Skin of body (tissue), 2 donors: Measurements from ENCODE around the gene COMMD3. TPM values are rescaled to one million over a fixed set of nuclear protein-coding genes. Genes with fewer than 3 reads are reported as not detected.
"Not testable (repeated sequence)": the region's sequence is repeated elsewhere in the genome, so short reads cannot be mapped to it uniquely, and the experiment has no call there.

Source experiments
- DNase-seq: peaks from one replicate; lab custom pipeline; 2025; lab: John Stamatoyannopoulos, UW
- total RNA-seq: library from RNA; depleted of rRNA; stranded (reverse); fragments of >200 nt; gene quantifications from one replicate; pipeline ENCODE4 v1.2.3, GENCODE V29; 2014

COMMD3 gene
- 56.7 TPM for total RNA-seq

DNA sequence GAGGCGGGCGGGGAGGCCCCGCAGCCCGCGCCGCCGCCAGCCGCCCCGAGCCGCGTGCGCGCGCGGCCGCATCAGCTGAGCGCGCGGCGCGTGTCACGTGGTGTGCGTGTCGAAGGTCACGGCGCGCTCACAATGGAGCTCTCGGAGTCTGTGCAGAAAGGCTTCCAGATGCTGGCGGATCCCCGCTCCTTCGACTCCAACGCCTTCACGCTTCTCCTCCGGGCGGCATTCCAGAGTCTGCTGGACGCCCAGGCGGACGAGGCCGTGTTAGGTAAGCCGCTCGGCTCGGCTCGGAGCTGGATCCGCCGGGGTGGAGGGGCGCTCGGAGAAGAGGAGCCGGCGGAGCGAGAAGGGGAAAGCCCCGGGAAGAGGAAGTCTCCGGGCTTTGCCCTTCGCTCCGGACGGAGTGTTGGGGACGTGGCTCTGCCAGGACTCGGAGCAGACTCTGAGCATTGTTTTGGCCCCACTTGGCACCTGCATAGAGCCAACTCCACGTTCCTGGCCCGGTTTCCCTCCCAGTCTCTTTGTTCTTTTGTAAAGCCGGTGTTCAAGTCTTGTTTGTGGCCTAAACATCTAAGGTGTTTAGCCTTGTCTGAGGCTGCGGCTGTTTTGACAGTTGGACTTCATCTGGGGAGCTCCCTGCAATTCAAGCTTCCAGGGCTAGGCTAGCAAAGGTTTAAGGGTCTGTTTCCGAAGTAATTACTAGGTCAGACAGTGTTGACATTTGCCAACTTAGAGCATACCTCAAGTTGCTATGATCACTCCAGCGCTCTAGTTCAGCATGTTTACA is at the start of gene COMMD3:
TSS of gene COMMD3 (plus strand) at position 103 of the 790 bp plus-strand sequence. CDS start at position 133, 30 bp downstream.
- peak; percentile 89 for DNase-seq

DNA sequence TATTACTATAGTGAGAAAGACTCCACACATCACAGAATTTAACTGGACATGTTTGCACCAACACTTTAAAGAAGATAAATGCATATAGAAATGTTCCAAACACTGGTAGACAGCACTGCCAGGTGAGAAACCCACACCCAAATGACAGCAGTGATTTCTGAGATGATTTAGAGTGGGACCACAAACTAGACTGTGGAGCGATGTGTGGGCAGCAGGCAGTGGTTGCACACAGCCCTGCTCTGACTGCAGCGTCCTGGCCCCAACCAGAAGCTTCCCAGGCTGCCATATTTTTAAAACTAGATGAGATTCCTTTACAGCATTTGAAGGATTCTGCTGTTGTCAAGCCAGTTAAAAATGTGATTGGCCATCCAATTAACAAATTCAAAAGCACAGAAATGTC is 47.7 kb upstream of the COMMD3 start:
- no peak for DNase-seq

DNA sequence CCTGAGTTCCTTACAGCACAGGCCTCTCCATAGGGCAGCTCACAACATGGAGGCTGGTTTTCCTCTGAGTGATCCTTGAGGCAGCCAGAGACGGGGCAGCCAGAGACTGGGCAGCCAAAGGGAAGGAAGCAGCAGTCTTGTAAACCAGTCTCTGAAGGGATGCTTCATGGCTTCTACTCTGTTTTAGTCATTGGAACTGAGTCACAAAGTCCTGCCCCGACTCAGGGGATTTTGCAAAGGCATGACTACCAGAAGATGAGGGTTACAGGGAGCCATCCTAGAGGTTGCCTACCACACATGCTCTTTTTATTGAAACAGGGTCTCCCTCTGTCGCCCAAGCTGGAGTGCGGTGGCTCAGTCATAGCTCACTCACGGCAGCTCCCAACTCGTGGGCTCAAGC is 44.4 kb upstream of the COMMD3 start:
- no peak for DNase-seq

DNA sequence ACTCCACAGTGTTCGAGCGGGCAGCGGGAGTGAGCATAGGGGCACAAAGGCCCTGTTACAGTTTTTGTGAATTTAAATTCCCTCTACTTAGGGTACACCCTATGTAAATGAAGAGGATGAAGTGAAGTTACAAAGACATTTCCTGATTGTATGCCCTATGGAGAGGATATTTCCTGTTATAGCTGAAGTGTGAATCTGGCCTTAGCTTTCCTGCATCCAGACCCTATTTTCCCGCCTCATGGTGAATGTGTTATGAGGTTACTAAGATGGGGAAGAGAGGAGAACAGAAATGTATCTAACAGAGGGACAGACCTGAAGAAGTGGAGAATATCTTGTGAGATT is 37.8 kb upstream of the COMMD3 start:
- DNase-seq = no peak

DNA sequence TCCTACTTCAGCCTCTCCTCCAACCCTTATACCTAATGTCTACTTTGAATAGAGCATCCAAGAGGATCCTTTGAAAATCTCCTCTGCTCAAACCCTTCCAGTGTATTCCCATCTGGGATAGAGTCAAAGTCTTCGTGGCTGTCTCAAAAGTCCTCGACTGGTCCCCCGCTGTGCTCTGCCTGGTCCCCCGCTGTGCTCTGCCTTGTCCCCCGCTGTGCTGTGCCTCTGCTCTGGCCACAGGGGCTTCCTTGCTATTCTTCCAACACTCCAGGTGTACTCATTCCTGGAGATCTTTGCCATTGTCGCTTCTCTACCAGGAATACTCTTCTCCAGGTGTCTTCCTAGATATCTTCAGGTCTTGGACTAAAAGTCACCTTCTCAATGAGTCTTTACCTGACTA is 36.1 kb upstream of the COMMD3 start:
- DNase-seq = no peak

DNA sequence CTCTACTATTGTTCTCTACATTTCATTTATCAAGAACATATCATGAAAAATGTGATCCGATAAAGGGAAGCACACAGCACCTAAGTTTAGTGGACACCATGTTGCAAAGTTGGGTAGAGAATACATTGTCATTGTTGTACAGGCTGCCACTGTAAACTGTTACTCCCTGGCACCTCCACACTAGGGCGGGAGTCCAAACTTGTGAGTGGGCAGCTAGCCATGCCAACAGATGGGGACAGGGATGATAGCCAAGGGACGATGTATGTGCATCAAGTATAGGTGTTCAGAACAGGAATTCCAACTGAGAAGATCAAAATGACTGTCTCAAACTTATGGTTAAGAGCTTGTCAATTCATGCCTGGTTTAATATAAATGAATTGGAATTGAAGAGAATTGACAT is 31.1 kb upstream of the COMMD3 start:
- DNase-seq = no peak

DNA sequence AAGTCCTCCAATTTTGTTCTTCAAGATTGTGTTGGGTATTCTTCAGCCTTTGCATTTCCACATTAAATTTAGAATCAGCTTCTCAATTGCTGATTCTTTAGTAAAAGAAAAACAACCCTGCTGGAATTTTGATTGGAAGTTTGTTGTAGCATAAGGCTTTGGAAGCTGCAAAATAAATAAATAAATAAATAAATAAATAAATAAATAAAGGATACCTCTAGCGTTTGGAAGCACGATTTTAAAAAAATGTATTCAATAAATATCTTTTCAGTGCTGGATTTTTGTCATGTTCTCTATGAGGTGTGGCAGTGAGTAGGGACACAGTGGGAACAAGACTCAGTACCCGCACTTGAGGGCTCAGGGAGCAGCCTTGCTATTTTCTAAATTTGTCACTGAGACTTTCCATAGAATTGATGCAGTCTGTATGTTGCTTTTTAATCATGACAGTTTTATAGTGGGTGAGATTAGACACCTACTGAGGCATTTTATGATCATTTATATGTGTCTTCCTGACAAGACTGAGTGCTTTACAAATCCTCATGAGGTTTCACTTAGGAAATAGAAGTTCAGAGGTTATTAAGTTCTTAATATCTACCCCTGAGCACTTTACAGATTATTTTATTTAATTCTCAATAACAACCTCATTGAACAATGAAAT is 22.3 kb upstream of the COMMD3 start:
- DNase-seq = no peak

DNA sequence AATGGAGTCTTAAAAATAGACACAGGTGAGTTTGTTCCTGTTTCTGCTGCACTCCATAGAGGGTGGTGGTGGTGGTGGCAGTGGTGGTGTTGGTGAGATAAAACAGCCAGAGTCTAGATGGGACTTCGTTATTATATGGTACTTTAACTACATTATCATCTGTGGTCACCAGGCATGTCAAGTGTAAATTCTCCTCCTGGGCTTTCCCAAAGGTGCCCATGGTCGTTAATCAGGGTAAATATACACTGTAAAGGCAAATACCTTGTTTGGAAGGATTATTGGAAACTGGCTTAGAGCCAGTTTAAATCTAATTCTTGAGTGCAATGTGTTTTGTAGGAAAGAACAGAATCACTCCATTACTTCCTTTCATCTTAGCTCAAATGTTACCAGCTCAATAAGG is 21.5 kb upstream of the COMMD3 start:
- DNase-seq = no peak

DNA sequence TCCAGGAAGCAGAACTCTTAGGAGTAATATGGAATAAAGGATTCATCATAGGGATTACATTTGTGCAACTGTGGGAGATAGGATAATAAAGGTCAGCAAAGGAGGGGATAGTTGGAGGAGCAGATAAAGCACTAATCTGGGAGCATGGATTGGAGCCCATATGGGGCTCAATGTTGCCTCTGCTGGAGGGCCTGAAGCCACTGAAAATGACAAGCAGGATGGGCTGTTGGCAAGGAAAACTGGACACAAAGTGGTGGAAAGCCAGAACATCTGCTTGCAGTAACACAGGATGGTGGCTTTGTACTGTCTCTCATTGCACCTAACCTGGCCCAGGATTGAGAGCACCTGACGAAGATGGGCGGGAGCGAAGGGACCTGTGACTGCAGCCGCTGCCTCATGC is 15.0 kb upstream of the COMMD3 start:
- DNase-seq = no peak

DNA sequence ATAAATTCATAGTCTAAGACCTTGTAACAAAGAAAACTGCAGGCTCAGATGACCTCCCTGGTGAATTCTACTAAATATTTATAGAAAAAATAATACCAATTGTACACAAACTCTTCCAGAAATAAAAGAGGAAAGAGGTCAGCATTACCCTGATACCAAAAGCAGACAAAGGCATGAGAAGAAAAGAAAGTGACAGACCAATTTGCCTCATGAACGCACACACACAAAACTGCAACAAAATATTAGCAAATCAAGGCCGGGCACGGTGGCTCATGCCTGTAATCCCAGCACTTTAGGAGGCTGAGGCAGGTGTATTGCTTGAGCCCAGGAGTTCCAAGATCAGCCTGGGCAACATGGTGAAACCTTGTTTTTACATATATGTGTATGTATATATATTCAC is 12.7 kb upstream of the COMMD3 start:
- DNase-seq = no peak

DNA sequence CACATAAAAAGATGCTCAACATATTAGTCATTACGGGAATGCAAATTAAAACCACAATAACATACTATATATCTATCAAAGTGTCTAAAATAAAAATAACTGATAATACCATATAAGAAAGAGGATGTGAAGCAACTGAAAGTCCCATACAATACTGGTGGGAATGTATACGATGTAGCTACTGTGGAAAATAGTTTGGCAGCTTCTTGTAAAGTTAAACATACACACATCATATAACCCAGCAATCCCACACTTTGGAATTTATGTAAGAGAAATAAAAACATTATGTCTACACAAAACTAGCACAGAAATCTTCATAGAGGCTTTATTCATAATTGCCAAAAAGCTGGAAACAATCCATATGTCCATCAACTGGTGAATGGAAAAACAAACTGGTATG is 10.5 kb upstream of the COMMD3 start:
- no peak for DNase-seq

DNA sequence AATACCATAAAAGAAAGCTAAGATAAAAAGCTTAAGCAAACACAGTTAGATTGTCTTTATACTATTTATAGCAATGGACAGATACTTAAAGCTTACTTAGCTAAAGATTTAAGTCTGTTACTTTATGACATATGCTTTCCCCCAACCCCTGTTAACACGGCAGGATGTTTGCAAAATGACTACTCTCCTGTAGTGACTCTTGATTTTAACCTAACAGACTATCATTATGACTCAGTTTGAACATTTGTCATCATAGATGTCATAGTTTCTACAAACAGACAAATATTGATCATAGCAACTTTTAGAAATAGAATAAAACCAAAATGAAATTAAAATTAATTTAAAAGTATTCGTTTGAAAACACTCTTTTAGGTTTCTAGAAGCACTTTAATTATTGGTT is 7.8 kb upstream of the COMMD3 start:
- no peak for DNase-seq

DNA sequence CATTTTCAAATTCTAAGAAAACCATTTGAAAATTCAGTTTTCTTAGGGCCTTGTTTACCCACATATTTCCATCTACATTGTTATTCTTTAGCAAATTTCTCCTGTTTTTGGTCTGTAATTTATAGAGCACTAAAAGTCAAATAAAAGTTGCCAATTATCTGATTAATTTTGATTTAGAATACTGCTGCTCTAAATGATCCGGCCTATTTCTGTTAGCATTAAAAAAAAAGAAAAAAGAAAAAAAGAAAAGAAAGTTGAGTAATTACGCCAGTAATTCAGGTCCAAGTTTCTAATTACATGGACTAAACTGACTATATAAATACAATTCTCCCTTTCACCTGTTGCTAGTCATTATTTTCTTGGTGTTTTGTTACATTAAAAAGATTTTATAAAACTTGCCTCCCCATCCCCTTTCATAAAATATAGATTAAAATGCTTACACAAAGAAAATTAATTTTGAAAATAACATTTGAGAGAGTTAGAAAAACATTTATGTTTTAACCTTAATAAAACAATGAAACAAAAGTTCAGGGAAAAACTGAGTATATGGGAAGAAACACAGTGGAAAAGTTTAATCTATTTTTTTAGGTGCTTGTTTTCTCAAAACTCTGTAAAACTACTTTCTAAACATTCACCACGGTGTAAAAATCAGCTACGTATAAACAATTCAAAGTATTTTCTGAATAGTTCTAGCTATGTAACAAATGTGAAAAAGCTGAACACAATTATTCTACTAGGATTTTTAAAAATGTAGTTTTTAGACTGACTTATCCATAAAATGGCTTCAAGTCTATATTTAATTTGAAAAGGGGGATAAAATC is 6.8 kb upstream of the COMMD3 start:
- DNase-seq = no peak

DNA sequence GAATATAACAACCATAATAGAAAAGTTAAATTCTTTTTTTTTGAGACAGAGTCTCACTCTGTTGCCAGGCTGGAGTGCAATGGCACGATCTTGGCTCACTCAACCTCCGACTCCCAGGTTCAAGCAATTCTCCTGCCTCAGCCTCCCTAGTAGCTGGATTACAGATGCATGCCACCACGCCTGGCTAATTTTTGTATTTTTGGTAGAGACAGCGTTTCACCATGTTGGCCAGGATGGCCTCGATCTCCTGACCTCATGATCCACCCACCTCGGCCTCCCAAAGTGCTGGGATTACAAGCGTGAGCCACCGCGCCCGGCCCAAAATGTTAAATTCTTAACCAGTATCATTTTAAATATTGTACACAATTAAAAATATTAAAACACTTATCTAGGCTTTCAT is 6.2 kb upstream of the COMMD3 start:
- DNase-seq = not testable (repeated sequence)

DNA sequence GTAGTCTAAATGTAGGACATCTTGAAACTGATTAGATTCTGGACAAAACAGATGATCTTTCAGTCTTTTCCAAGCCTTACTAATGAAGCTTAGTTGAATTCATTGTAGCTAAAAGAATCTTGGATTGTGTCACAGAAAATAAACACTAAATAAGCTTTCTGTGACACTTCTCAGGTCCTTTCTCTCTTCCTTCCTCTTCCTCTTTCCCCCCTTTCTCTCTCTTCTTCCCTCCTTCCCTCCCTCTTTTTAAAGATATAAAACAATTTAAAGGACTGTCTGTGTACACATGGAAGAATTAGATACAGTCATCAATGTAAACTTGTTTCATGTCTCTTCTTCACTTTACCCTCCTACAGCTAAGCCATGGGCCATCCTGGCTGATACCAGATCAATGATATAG is 5.3 kb upstream of the COMMD3 start:
- no peak for DNase-seq

DNA sequence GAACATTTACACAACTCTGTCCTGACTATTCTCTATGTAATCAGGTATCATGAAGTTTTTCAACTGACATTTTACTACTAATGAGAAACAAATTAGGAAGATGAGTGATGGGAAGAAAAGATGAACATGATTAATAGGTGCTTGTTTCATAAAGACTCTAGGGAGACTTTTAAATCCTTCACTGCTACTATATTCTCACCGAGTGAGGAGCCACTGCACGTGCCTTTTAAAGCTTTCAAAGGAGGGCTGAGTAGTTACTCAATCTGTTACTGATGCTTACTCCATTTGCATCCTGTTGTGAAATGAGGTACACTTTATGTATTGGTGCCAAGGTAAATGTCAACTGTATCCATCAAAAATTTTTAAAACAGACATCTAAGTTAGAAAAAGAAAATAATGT is 1.3 kb upstream of the COMMD3 start:
- DNase-seq = no peak

DNA sequence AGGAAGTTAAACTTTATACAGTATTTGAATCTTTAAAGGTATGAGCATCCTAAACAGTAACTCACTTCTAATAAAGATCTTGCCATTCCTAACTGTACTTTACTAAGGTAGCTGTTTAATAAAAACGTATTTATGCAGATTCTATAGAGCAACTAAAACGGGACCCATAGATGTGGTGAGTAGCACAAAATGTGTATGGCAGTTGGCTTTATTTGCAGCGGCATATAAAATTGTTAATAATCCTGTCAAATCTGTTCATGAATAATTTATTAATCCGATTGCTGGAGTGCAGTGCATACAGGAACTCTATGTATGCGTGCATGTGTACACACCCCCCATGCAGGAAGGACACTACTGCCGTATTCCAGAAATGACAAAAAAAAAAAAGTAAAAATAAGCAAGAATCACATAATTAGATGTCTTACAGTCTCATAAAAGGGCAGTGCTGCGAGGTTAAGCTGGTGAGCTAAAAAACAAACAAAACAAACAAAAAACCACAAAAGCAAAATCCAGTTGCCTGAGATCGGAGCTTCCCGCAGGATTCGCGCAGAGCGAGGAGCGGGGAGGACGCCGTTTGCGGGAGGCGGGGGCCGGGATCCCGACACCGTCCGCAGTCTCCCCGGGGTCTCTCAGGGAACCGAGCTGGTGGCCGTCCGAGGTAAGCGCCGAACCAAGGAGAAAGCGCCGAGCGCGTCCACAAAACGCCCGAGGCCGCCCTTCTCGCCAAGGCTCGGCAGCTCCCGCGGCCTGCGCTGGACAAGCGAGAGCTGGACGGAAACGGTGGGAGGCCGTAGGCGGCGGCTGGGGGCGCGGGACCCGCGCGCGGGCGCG is 518 bp upstream of the COMMD3 start:
- peak; percentile 51 for DNase-seq

DNA sequence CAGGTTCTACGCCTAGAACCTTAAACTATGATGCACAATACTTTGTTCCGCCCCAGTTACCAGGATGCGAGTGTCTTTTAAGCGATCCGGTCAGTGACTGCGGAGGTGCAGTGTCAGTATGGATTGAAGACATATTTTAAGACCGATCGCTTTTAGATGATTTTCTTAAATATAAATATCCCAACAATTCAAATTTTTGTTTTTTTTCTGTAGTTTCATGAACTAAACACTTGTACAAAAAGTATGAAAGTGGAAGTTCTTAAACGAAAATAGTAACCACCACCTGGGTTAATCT is 835 bp downstream of the COMMD3 start:
- DNase-seq = no peak

DNA sequence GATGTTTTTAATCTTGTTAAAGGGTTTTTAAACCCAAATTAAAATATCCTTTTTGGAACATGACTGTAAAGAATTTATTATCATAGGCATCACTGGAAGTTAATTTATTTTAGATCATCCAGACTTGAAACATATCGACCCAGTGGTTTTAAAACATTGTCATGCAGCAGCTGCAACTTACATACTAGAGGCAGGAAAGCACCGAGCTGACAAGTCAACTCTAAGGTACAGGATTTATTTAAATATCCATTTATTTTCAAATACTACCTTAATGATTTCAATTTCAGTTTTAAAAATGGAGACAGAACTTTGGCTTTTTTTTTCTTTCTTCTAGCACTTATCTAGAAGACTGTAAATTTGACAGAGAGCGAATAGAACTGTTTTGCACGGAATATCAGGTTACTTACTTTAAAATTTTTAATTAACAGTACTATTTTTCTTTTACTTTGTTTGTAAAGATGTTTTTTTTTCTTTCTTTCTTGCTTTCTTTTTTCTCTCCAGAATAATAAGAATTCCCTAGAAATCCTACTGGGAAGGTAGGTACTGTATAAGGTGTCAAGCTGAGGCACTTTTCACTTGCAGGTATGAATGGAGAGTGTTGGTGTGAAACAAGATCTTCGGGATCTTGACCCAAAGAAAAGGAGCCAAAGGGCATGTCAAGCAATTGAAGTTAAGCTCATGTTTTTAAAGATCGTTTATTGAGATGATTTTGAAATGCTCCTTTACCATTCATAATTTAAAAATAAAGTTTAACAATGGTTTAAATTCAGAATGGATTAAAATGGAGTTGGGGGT is 1.8 kb downstream of the COMMD3 start:
- no peak for DNase-seq

DNA sequence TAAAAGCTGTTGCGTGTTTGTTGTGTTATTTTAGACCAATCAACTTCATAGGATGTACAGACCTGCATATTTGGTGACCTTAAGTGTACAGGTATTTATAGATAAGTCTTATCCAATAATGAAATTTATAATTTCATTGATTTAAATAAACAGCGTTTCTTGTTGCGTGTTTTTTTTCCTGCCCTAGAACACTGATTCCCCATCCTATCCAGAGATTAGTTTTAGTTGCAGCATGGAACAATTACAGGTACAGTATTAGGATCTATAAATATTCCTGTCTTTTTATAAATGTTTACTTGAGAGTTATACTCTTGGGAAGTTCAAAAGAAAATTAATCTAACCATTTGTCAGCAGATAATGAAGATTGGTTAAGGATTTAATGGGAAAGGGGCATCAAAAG is 2.6 kb downstream of the COMMD3 start:
- no peak for DNase-seq

DNA sequence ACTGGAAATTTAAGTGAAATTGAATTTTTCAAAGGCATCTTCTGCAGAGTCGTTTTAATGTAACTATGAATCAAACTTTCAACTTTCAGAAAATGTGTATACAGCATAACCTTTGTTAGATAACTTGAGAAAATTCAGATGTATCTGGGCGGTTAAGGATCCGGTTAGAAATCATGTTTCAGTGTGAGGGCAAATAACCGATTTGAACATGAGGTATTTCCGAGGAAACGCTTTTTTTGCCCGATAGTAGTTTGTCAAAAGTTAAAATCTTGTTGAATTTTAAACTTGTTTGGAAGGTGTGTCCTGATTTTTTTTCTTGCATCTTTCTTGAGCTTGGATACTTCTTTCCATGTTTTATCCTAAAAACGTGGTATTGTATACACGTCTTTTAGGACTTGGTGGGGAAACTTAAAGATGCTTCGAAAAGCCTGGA is 3.4 kb downstream of the COMMD3 start:
- DNase-seq = peak; percentile 16
